Osteoblast (primary cell): ENCODE measurements around the gene PIANP. TPM values are rescaled to one million over a fixed set of nuclear protein-coding genes. Genes with fewer than 3 reads are reported as not detected.
"Not testable (repeated sequence)": the region's sequence is repeated elsewhere in the genome, so short reads cannot be mapped to it uniquely, and the experiment has no call there.

Experiments
- DNase-seq: peaks from one replicate; pipeline ENCODE4 v3.0.0; 2011; ENCODE audit warnings: low spot score, mixed read lengths; ENCODE audit not compliant: insufficient read length; ENCODE audit errors: missing footprints
- H2AFZ ChIP-seq: 2 replicates; pipeline ENCODE4 v1.6.0; 2011; ENCODE audit warnings: mild to moderate bottlenecking, low read length
- H3K27ac ChIP-seq: 2 replicates; pipeline ENCODE4 v1.5.1; 2011; ENCODE audit warnings: mild to moderate bottlenecking, low read depth, low read length, moderate library complexity
- H3K27me3 ChIP-seq: 2 replicates; pipeline ENCODE4 v1.6.0; 2012; ENCODE audit warnings: mild to moderate bottlenecking, control low read depth, inconsistent platforms, low read length, moderate library complexity; ENCODE audit not compliant: insufficient read depth
- H3K36me3 ChIP-seq: 2 replicates; pipeline ENCODE4 v1.5.1; 2011; ENCODE audit warnings: mild to moderate bottlenecking, low read length, control low read depth, moderate library complexity; ENCODE audit not compliant: insufficient read depth
- H3K4me1 ChIP-seq: 2 replicates; pipeline ENCODE4 v1.5.1; 2011; ENCODE audit warnings: mild to moderate bottlenecking, low read length, control low read depth, moderate library complexity; ENCODE audit not compliant: insufficient read depth
- H3K4me2 ChIP-seq: 2 replicates; pipeline ENCODE4 v1.6.0; 2011; ENCODE audit warnings: mild to moderate bottlenecking, low read length; ENCODE audit not compliant: insufficient read depth
- H3K4me3 ChIP-seq: fragments of 200-600 bp; sonication (generic); 3 replicates; pipeline ENCODE4 v1.5.1; 2012; ENCODE audit warnings: mild to moderate bottlenecking, low read length, inconsistent platforms; ENCODE audit not compliant: insufficient read depth
- H3K79me2 ChIP-seq: 2 replicates; pipeline ENCODE4 v1.6.0; 2012; ENCODE audit warnings: mild to moderate bottlenecking, low read length, control low read depth, inconsistent platforms; ENCODE audit not compliant: insufficient read depth
- H3K9me3 ChIP-seq: 2 replicates; pipeline ENCODE4 v1.5.1; 2011; ENCODE audit warnings: low read depth, low read length, control low read depth
- H4K20me1 ChIP-seq: 2 replicates; pipeline ENCODE4 v1.6.0; 2012; ENCODE audit warnings: mild to moderate bottlenecking, low read length, control low read depth; ENCODE audit not compliant: insufficient read depth
- total RNA-seq: library from RNA; depleted of rRNA; stranded (reverse); fragments of >200 nt; gene quantifications from 2 replicates; pipeline ENCODE4 v1.2.3, GENCODE V29; 2012
- TF ChIP-seq, protein P1 (sequence below): IDR thresholded peaks from 2 replicates; pipeline ENCODE4 v1.5.1; 2011; ENCODE audit warnings: mild to moderate bottlenecking, low read depth, low read length, moderate library complexity; ENCODE audit errors: extremely low read depth

PIANP gene
- total RNA-seq, 1 donor, result not detected

DNA sequence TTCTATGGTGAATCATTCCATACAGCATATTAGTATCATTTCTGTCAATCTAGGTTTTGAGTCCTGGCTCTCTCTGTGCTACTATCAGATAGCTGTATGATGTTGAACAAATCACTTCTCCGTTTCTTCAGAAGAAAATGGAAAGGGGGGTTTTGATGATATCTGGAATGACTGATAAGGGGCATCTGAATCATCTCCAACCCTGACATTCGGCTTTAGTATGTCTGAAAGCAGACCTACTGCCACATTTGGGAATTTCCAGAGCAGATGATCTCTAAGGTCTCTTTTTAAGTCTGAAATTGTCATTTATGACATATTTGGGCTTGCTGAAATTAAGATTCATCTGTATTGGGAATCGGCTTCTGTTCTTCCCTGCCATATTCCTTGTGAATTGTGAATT is 42.2 kb upstream of the PIANP start:
- Histone ChIP-seq H3K36me3 (peaks cover 26% of the 10 kb centered on the region), H4K20me1 (peaks cover under 1% of the 10 kb centered on the region), H3K27ac (no peak overlapping the region), H3K4me1 (no peaks in the 10 kb centered on the region), H3K4me2 (no peak overlapping the region), H2AFZ (no peak overlapping the region), H3K4me3 (no peak overlapping the region), H3K79me2 (no peaks in the 10 kb centered on the region), H3K9me3 (no peaks in the 10 kb centered on the region), H3K27me3 (no peaks in the 10 kb centered on the region)
- no peak for DNase-seq
- TF ChIP-seq, protein P1, sequence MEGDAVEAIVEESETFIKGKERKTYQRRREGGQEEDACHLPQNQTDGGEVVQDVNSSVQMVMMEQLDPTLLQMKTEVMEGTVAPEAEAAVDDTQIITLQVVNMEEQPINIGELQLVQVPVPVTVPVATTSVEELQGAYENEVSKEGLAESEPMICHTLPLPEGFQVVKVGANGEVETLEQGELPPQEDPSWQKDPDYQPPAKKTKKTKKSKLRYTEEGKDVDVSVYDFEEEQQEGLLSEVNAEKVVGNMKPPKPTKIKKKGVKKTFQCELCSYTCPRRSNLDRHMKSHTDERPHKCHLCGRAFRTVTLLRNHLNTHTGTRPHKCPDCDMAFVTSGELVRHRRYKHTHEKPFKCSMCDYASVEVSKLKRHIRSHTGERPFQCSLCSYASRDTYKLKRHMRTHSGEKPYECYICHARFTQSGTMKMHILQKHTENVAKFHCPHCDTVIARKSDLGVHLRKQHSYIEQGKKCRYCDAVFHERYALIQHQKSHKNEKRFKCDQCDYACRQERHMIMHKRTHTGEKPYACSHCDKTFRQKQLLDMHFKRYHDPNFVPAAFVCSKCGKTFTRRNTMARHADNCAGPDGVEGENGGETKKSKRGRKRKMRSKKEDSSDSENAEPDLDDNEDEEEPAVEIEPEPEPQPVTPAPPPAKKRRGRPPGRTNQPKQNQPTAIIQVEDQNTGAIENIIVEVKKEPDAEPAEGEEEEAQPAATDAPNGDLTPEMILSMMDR, result no peak

DNA sequence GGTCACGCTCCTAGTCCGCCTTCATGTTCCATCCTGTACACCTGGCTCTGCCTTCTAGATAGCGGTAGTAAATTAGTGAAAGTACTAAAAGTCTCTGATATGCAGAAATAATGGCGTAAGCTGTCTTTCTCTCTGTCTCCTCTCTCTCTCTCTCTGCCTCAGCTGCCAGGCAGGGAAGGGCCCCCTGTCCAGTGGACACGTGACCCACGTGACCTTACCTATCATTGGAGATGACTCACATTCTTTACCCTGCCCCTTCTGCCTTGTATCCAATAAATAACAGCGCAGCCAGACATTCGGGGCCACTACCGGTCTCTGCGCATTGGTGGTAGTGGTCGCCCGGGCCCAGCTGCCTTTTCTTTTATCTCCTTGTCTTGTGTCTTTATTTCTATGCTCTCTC is 41.5 kb upstream of the PIANP start:
- H3K4me3 ChIP-seq, H4K20me1 ChIP-seq, DNase-seq, H3K4me2 ChIP-seq, H3K27ac ChIP-seq, H3K27me3 ChIP-seq, H3K9me3 ChIP-seq, H3K4me1 ChIP-seq, H2AFZ ChIP-seq, H3K79me2 ChIP-seq: not testable (repeated sequence)
- peaks cover 18% of the 10 kb centered on the region for H3K36me3 ChIP-seq

DNA sequence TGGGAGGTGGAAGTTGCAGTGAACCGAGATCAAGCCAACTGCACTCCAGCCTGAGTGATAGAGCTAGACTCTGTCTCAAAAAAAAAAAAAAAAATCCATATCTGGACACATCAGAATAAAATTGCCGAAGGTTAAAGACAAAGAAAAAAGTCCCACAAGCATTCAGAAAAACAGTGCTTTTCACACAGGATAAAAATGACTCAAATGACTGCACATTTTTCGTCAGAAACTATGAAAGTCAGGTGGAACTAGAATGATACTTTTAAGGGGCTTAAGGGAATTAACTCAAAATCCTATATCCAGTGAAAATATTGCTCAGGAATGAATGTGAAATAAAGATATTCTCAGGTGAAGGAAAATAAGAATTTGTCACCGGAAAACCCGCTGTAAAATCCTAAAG is 36.1 kb upstream of the PIANP start:
- no peaks in the 10 kb centered on the region for H3K79me2 ChIP-seq

DNA sequence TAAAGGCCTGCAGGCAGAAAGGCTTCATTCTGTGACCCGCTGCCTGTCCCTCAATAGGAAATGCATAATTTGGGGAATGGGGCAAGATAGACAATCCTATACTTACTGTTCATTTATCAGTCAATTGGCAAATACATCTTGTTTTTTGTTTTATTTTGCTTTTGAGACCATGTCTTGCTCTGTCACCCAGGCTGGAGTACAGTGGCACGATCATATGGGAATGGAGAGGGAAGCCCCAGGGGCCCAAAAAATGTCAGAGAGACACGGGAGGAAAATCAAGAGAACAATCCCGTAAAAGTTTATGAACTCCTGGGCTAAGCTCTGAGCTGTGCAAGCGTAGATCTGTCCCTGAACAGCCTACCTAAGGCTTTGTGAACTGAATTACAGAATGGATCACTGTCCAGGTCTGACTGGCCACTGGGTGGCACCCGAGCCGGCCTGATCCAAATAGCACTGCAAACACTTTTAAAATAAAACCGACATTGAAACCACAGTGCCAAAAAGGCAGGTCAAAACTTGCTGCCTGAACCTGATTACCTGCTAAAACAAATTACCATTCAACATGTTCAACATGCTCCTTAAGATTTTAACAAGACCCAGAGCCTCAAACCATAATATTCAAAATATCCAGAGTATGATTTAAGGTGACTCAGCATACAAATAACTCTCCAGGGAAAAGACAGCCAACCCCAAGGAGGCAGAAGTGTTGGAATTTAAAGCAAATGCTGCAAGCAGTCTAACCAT is 35.0 kb upstream of the PIANP start:
- Histone ChIP-seq H3K4me3 (no peak overlapping the region), H2AFZ (no peak overlapping the region)

More for the DNA sequence above, 36.1 kb upstream of the PIANP start:
- Histone ChIP-seq H3K9me3 (no peaks in the 10 kb centered on the region), H2AFZ (no peak overlapping the region), H4K20me1 (no peaks in the 10 kb centered on the region), H3K36me3 (peaks cover 16% of the 10 kb centered on the region), H3K4me1 (peaks cover 11% of the 10 kb centered on the region), H3K27ac (no peak overlapping the region), H3K4me3 (no peak overlapping the region), H3K4me2 (no peak overlapping the region), H3K27me3 (no peaks in the 10 kb centered on the region)
- no peak for DNase-seq
- TF ChIP-seq, protein P1, result no peak

More for the DNA sequence above, 35.0 kb upstream of the PIANP start:
- peaks cover 27% of the 10 kb centered on the region for H3K36me3 ChIP-seq
- H4K20me1 ChIP-seq, result no peaks in the 10 kb centered on the region
- no peaks in the 10 kb centered on the region for H3K79me2 ChIP-seq
- TF ChIP-seq, protein P1, result peak; percentile 85
- H3K27ac ChIP-seq, result no peak overlapping the region
- peak; percentile 92 for DNase-seq
- H3K4me1 ChIP-seq, result peaks cover 11% of the 10 kb centered on the region
- H3K27me3 ChIP-seq, result no peaks in the 10 kb centered on the region
- H3K4me2 ChIP-seq, result peak overlapping the region; percentile 64
- H3K9me3 ChIP-seq, result no peaks in the 10 kb centered on the region
